ENCODE data around the gene HIP1. TPM values are rescaled to one million over a fixed set of nuclear protein-coding genes. Genes with fewer than 3 reads are reported as not detected.

The HIP1 gene
- total and polyA plus RNA-seq, 9 of the 15 experiments (the other 6 are each of a cell fraction or from before 2014, with no cell fraction given): 2.4 to 13.7 (median 9.5) TPM

- TF ChIP-seq TAF1 (IDR thresholded peaks at IDR 0.05; ENCODE audit: control insufficient read depth, extremely low read depth, insufficient read depth, low read length, severe bottlenecking) (no peak), SMAD4 (CRISPR knock-in tag; conservative IDR thresholded peaks at IDR 0.05) (no peak; the same call in 1 of the 2 replicates), TAL1 (IDR thresholded peaks at IDR 0.05) (no peak), CBFA2T2 (conservative IDR thresholded peaks at IDR 0.05) (peak; percentile 22; the same call in 1 of the 2 replicates), HNRNPK (IDR thresholded peaks at IDR 0.05; ENCODE audit: low read depth, low read length, poor library complexity, severe bottlenecking) (no peak), TFAP4 (CRISPR knock-in tag; IDR thresholded peaks at IDR 0.05; ENCODE audit: borderline replicate concordance) (no peak), ZBTB2 (IDR thresholded peaks at IDR 0.05) (no peak), GATA2 (CRISPR knock-in tag; IDR thresholded peaks at IDR 0.05) (no peak), ZNF12 (CRISPR knock-in tag; IDR thresholded peaks at IDR 0.05) (no peak), ZNF140 (CRISPR knock-in tag; IDR thresholded peaks at IDR 0.05) (no peak), RBM14 (IDR thresholded peaks at IDR 0.05; ENCODE audit: borderline replicate concordance, insufficient read depth, low read depth, low read length) (no peak), RBM25 (IDR thresholded peaks at IDR 0.05; ENCODE audit: low read depth, low read length, severe bottlenecking) (no peak), ZFPM2 (CRISPR knock-in tag; IDR thresholded peaks at IDR 0.05) (no peak), ZFP30 (CRISPR knock-in tag; IDR thresholded peaks at IDR 0.05; ENCODE audit: borderline replicate concordance) (no peak), BRCA1 (IDR thresholded peaks at IDR 0.05) (no peak), BRCA1 (CRISPR knock-in tag; IDR thresholded peaks at IDR 0.05) (no peak), PREB (CRISPR knock-in tag; IDR thresholded peaks at IDR 0.05) (no peak), ZNF449 (CRISPR knock-in tag; IDR thresholded peaks at IDR 0.05) (no peak), ZNF212 (CRISPR knock-in tag; IDR thresholded peaks at IDR 0.05) (no peak), MCM3 (IDR thresholded peaks at IDR 0.05) (no peak), SP1 (CRISPR knock-in tag; IDR thresholded peaks at IDR 0.05) (no peak), PPARD (CRISPR knock-in tag; IDR thresholded peaks at IDR 0.05) (no peak), PHF8 (IDR thresholded peaks at IDR 0.05; ENCODE audit: borderline replicate concordance, low read length) (no peak)
Measured at GRCh38 chr7:75596727-75597614, 141.8 kb downstream of the HIP1 start (continued).
